ENCODE results near the gene PLD5. TPM values are rescaled to one million over a fixed set of nuclear protein-coding genes. Genes with fewer than 3 reads are reported as not detected.
"Not testable (repeated sequence)": the region's sequence is repeated elsewhere in the genome, so short reads cannot be mapped to it uniquely, and the experiment has no call there.

The PLD5 gene
- total RNA-seq, 1 donor from 2014 or later = 0.27 TPM

- intact Hi-C loops (cut with DNase I); ATAC-seq; DNase-seq (ENCODE audit: low spot score): not testable (repeated sequence)
These were observed 197.1 kb downstream of the PLD5 start for GRCh38 chr1:242327381-242327780.

- ATAC-seq; intact Hi-C loops (cut with DNase I); DNase-seq (ENCODE audit: low spot score): not testable (repeated sequence)
These were observed 202.5 kb downstream of the PLD5 start for GRCh38 chr1:242321981-242322380.

- no peak for DNase-seq (ENCODE audit: low spot score)
- no peak for ATAC-seq
- intact Hi-C loops (cut with DNase I) = no loop called here
These were observed 206.4 kb downstream of the PLD5 start for GRCh38 chr1:242318140-242318539.

GRCh38 chr1:242314865-242315264, 209.6 kb downstream of the PLD5 start:
- intact Hi-C loops (cut with DNase I); DNase-seq (ENCODE audit: low spot score); ATAC-seq: not testable (repeated sequence)

- ATAC-seq; DNase-seq (ENCODE audit: low spot score); intact Hi-C loops (cut with DNase I): not testable (repeated sequence)
These were observed 210.3 kb downstream of the PLD5 start for GRCh38 chr1:242314085-242314649.

GRCh38 chr1:242308681-242309080, 215.8 kb downstream of the PLD5 start:
- intact Hi-C loops (cut with DNase I); DNase-seq (ENCODE audit: low spot score); ATAC-seq: not testable (repeated sequence)

GRCh38 chr1:242293781-242294180, 230.7 kb downstream of the PLD5 start:
- ATAC-seq; intact Hi-C loops (cut with DNase I); DNase-seq (ENCODE audit: low spot score): not testable (repeated sequence)

- DNase-seq (ENCODE audit: low spot score); intact Hi-C loops (cut with DNase I); ATAC-seq: not testable (repeated sequence)
These were observed 236.4 kb downstream of the PLD5 start for GRCh38 chr1:242288067-242288466.

GRCh38 chr1:242282758-242283485, 241.6 kb downstream of the PLD5 start:
- intact Hi-C loops (cut with DNase I); DNase-seq (ENCODE audit: low spot score); ATAC-seq: not testable (repeated sequence)

GRCh38 chr1:242278406-242278805, 246.1 kb downstream of the PLD5 start:
- ATAC-seq; DNase-seq (ENCODE audit: low spot score); intact Hi-C loops (cut with DNase I): not testable (repeated sequence)

- DNase-seq (ENCODE audit: low spot score); ATAC-seq; intact Hi-C loops (cut with DNase I): not testable (repeated sequence)
These were observed 247.7 kb downstream of the PLD5 start for GRCh38 chr1:242276769-242277168.

- ATAC-seq; intact Hi-C loops (cut with DNase I); DNase-seq (ENCODE audit: low spot score): not testable (repeated sequence)
These were observed 257.5 kb downstream of the PLD5 start for GRCh38 chr1:242267004-242267403.

GRCh38 chr1:242264419-242264818, 260.1 kb downstream of the PLD5 start:
- intact Hi-C loops (cut with DNase I); DNase-seq (ENCODE audit: low spot score); ATAC-seq: not testable (repeated sequence)

GRCh38 chr1:242245255-242245654, 279.2 kb downstream of the PLD5 start:
- intact Hi-C loops (cut with DNase I) = no loop called here
- ATAC-seq (no peak), DNase-seq (ENCODE audit: low spot score) (no peak)

GRCh38 chr1:242243472-242243871, 281.0 kb downstream of the PLD5 start:
- DNase-seq (ENCODE audit: low spot score) (no peak), ATAC-seq (peak; percentile 26)
- intact Hi-C loops (cut with DNase I) = no loop called here

GRCh38 chr1:242242983-242243382, 281.5 kb downstream of the PLD5 start:
- intact Hi-C loops (cut with DNase I) = no loop called here
- ATAC-seq (no peak), DNase-seq (ENCODE audit: low spot score) (no peak)

GRCh38 chr1:242241936-242242335, 282.6 kb downstream of the PLD5 start:
- DNase-seq (ENCODE audit: low spot score) (no peak), ATAC-seq (no peak)
- intact Hi-C loops (cut with DNase I) = no loop called here

GRCh38 chr1:242240691-242241090, 283.8 kb downstream of the PLD5 start:
- no peak for DNase-seq (ENCODE audit: low spot score)
- intact Hi-C loops (cut with DNase I) = no loop called here
- no peak for ATAC-seq

GRCh38 chr1:242240077-242240476, 284.4 kb downstream of the PLD5 start:
- ATAC-seq = no peak
- intact Hi-C loops (cut with DNase I) = no loop called here

GRCh38 chr1:242239398-242239797, 285.1 kb downstream of the PLD5 start:
- ATAC-seq = no peak
- intact Hi-C loops (cut with DNase I) = no loop called here
- DNase-seq (ENCODE audit: low spot score) = no peak

More at GRCh38 chr1:242240077-242240476, 284.4 kb downstream of the PLD5 start:
- no peak for DNase-seq (ENCODE audit: low spot score)
